Measurements from ENCODE around the gene HLA-A. TPM values are rescaled to one million over a fixed set of nuclear protein-coding genes. Genes with fewer than 3 reads are reported as not detected.
A peak's percentile ranks its signal among the peaks of the same experiment; 100 is the strongest.

The HLA-A gene
- total and polyA plus RNA-seq, 2 donors (not counting 3 experiments of a cell fraction or from before 2014, with no cell fraction given) = 294 to 822 TPM

DNA sequence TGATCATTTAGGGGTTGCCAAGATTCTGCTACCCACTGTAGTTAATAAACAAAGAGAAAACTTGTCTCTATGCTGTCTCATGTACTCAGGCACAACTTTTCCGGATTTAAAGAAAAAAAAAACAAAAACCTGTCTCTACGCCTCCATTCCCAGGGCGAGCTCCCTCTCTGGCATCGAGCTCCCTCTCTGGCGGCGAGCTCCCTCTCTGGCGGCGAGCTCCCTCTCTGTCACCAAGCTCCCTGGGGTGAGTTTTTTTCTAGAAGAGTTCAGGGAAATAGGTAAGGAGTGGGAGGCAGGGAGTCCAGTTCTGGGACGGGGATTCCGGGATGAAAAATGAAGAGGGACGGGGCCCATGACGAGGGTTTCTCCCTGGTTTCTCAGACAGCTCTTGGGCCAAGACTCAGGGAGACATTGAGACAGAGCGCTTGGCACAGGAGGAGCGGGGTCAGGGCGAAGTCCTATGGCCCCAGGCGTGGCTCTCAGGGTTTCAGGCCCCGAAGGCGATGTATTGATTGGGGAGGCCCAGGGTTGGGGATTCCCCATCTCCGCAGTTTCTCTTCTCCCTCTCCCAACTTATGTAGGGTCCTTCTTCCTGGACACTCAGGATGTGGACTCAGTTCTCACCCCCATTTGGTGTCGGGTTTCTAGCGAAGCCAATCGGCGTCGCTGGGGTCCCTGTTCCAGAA lies 16.5 kb upstream of the HLA-A start:
- H3K4me3 ChIP-seq (replicated peaks in 1 of 3; ENCODE audit: insufficient read depth in 1 of 3, low read depth in 1 of 3, low read length in 3 of 3) = peak overlapping the region in 2 of 3 experiments; percentile 67 to 74
- no peak for TF ChIP-seq GATA2 (IDR thresholded peaks at IDR 0.05; ENCODE audit: insufficient read depth, insufficient read length, low read depth, low read length)
- BruUV-seq (replicated peaks) = no TSS peak

GRCh38 chr6:29926413-29927274 lies 15.7 kb upstream of the HLA-A start:
- ChIA-PET POLR2A (no interaction called here), CTCF (interaction anchor here (1.1 kb wide), 1 partner anchor 177 kb away, joined by 3 read pairs; no protein-coding TSS in a partner anchor)
- peaks cover 0 to 2% of the 10 kb centered on the region in 2 experiments for H3K27me3 ChIP-seq (ENCODE audit: control insufficient read depth in 2 of 2, insufficient read depth in 2 of 2, low read length in 2 of 2)
- peaks cover 9% of the 10 kb centered on the region for H3K4me1 ChIP-seq (ENCODE audit: control insufficient read depth, extremely low read depth, insufficient read depth, low read length)
- H3K79me2 ChIP-seq (ENCODE audit: control insufficient read depth, insufficient read depth, low read length) = no peaks in the 10 kb centered on the region
- H3K9me1 ChIP-seq (replicated peaks; ENCODE audit: control insufficient read depth, extremely low read depth, insufficient read depth, low read length) = no peaks in the 10 kb centered on the region
- H3K27ac ChIP-seq (ENCODE audit: insufficient read depth, low read depth, low read length) = peak overlapping the region; percentile 63
- peak overlapping the region; percentile 99 for H2AFZ ChIP-seq (ENCODE audit: low read depth, low read length)
- H3K4me3 ChIP-seq (replicated peaks in 1 of 3; ENCODE audit: insufficient read depth in 1 of 3, low read depth in 1 of 3, low read length in 3 of 3) = peak overlapping the region; percentile 67 to 74 (median 70)
- TF ChIP-seq FOS (IDR thresholded peaks at IDR 0.05; ENCODE audit: borderline replicate concordance, insufficient read depth, low read length) (no peak), EZH2 (IDR thresholded peaks at IDR 0.05; ENCODE audit: borderline replicate concordance, low read depth, low read length, severe bottlenecking) (no peak)
- H3K36me3 ChIP-seq (ENCODE audit: control insufficient read depth in 2 of 2, extremely low read depth in 1 of 2, insufficient read depth in 2 of 2, low read length in 2 of 2) = no peaks in the 10 kb centered on the region
- peak; percentile 47 for DNase-seq (ENCODE audit: low read depth, low spot score)
- no peak for FAIRE-seq
- intact Hi-C loops (cut with micrococcal nuclease) (loop anchor here (1.0 to 2.0 kb wide), 2 partner anchors 16 to 38 kb away; partner anchors contain the start of gene HLA-A), dilution Hi-C loops (cut with MboI; ENCODE audit: extremely low pct_ligation_motif_present, low sequenced_read_pairs) (no loop called here)
- H3K4me2 ChIP-seq (ENCODE audit: insufficient read depth, low read length) = peak overlapping the region; percentile 78
- H4K20me1 ChIP-seq (replicated peaks; ENCODE audit: control insufficient read depth, extremely low read depth, insufficient read depth, low read length) = no peaks in the 10 kb centered on the region
- TSS peak; percentile 62 for BruUV-seq (replicated peaks)
- no peaks in the 10 kb centered on the region for H3K9me3 ChIP-seq (replicated peaks; ENCODE audit: control insufficient read depth, insufficient read depth, low read length)
- peak overlapping the region; percentile 75 for H3K9ac ChIP-seq (replicated peaks; ENCODE audit: extremely low read depth, insufficient read depth, low read length)

More for the DNA sequence above, 16.5 kb upstream of the HLA-A start:
- Histone ChIP-seq H3K4me1 (ENCODE audit: control insufficient read depth, extremely low read depth, insufficient read depth, low read length) (peaks cover 9% of the 10 kb centered on the region), H3K79me2 (ENCODE audit: control insufficient read depth, insufficient read depth, low read length) (no peaks in the 10 kb centered on the region), H3K9ac (replicated peaks; ENCODE audit: extremely low read depth, insufficient read depth, low read length) (peak overlapping the region; percentile 75), H3K4me2 (ENCODE audit: insufficient read depth, low read length) (peak overlapping the region; percentile 78), H2AFZ (ENCODE audit: low read depth, low read length) (peak overlapping the region; percentile 99), H3K36me3 (ENCODE audit: control insufficient read depth in 2 of 2, extremely low read depth in 1 of 2, insufficient read depth in 2 of 2, low read length in 2 of 2) (no peaks in the 10 kb centered on the region), H3K9me3 (replicated peaks; ENCODE audit: control insufficient read depth, insufficient read depth, low read length) (no peaks in the 10 kb centered on the region), H4K20me1 (replicated peaks; ENCODE audit: control insufficient read depth, extremely low read depth, insufficient read depth, low read length) (no peaks in the 10 kb centered on the region), H3K27ac (ENCODE audit: insufficient read depth, low read depth, low read length) (peak overlapping the region; percentile 63), H3K9me1 (replicated peaks; ENCODE audit: control insufficient read depth, extremely low read depth, insufficient read depth, low read length) (no peaks in the 10 kb centered on the region), H3K27me3 (ENCODE audit: control insufficient read depth in 2 of 2, insufficient read depth in 2 of 2, low read length in 2 of 2) (peaks cover 0 to 2% of the 10 kb centered on the region in 2 experiments)
- DNase-seq (ENCODE audit: low read depth, low spot score) = no peak
- no peak for FAIRE-seq
- dilution Hi-C loops (cut with MboI; ENCODE audit: extremely low pct_ligation_motif_present, low sequenced_read_pairs) = no loop called here
- CTCF ChIA-PET = interaction anchor here (0.5 to 1.2 kb wide), 3 partner anchors 15 to 188 kb away, joined by 3 to 4 read pairs (median 3); no protein-coding TSS in a partner anchor
- intact Hi-C loops (cut with micrococcal nuclease) = loop anchor here (2.0 kb wide), 1 partner anchor 39 kb away; no protein-coding TSS in a partner anchor
- POLR2A ChIA-PET = no interaction called here
